A549 treated with CORT108297 at 1 μM for 4 hours (cell line): Measurements from ENCODE around the gene DNAJB1. TPM values are rescaled to one million over a fixed set of nuclear protein-coding genes. Genes with fewer than 3 reads are reported as not detected.

Experiments
- total RNA-seq: library from RNA; stranded (reverse); fragments of 200-300 nt; extraction: Qiagen RNA extraction; gene quantifications from 5 replicates; pipeline ENCODE4 v1.2.3, GENCODE V29; 2022

The DNAJB1 gene
- 159 to 187 TPM (median 172 TPM) in 5 replicates for total RNA-seq

DNA sequence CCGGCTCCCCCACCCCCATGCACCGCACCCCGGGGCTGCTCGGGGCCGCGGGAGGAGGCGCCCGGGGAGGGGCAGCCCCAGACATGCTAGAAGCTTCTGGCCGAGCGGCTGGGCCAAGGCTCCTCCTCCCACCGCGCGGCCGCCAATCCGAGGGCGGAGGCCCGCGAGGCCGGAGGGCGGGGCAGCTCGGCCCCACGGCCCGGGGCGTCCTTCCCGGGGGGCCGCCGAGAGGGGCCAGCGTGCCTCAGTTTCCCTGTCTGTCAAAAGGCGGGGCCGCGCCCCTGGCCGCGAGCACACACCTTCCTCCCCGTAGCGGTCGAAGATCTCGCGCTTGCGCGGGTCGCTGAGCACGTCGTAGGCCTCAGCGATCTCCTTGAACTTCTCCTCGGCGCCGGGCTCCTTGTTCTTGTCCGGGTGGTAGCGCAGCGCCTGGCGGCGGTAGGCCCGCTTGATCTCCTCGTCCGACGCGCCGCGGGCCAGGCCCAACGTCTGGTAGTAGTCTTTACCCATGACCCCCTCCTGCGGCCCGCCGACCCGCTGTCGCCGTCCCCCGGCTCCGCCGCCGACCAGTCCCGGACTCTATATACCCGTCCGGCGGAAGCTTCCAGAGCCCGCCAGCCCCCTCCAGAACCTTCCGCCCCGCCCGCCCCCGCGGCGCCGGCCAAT lies at the start of gene DNAJB1:
TSS of gene DNAJB1 (minus strand) at position 558 of the 666 bp plus-strand sequence. CDS start at position 510, 48 bp downstream.

DNA sequence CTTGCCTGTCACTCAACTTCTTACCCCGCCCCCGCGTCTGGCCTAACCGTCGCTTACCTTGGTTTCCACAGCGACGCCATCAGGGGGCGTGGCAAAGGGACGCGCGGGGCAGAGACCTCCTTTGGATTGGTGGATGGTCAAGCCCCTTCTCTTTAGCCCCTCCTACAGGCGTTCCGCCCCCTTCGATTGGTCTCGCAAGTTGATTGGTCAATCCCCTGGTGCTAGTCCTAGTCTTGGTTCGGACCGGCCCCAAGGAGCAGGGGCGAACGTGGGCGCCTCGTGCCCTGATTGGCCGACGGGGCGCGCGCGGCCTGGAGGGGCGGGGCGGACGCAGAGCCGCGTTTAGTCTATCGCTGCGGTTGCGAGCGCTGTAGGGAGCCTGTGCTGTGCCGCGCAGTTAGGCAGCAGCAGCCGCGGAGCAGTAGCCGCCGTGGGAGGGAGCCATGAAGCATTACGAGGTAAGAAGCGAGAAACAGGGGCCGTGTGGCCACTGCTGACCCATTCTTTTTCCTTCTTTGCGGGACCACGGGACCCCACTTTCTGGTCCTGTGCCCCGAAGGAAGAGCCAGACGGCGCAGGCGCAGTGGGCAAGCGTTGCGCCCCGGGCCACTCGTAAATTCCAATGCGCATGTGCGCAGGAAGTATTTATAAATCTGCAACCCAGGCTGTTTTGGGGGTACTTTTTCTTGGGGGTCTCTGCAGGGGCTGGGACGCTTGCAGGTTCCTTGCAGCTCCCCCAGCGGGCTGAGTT lies 11.2 kb upstream of the DNAJB1 start, which contains the start of gene TECR:
TSS of gene TECR (plus strand) at position 341 of the 751 bp plus-strand sequence. CDS start at position 444, 103 bp downstream.

DNA sequence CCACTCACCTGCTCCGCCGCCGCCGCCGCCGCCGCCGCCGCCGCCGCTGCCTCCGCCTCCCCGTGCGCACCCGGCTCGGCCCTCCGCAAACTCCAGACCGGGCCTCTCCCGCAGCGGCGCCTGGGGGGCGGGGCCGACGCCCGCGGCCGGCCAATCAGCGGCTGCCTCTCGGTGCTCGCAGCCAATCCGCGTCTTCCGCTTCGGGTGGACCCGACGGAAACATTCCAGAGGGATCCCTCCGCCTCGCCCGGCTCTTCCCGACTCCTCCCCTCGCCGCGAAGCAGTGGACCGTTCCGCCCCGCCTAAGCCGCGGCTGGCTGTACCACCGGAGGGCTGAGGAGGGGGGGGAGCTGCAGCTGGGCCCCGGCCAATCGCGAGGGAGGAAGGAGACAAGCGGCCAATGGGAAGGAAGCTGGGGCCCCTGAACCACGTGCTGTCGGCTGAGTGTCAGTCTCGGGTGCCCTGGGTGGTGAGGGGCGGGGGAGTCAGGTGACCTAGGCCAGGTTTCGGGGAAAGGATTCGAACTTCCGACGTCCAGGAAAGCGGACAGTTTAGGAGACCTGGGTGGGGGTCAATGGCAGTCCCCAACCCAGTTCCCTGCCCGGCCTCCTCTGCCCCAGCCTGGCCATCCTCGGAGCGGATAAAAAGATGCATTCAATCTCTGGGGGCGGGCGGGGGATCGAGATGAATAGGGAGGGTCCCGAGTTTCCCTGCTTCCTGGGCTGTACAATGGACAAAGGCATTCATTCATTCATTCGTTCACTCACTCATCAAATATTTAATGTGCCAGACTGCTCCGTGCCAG lies 22.0 kb downstream of the DNAJB1 start, which contains the start of gene GIPC1:
TSS of gene GIPC1 (minus strand) at position 99 of the 805 bp plus-strand sequence. CDS start 13,151 bp downstream, outside the sequence.

DNA sequence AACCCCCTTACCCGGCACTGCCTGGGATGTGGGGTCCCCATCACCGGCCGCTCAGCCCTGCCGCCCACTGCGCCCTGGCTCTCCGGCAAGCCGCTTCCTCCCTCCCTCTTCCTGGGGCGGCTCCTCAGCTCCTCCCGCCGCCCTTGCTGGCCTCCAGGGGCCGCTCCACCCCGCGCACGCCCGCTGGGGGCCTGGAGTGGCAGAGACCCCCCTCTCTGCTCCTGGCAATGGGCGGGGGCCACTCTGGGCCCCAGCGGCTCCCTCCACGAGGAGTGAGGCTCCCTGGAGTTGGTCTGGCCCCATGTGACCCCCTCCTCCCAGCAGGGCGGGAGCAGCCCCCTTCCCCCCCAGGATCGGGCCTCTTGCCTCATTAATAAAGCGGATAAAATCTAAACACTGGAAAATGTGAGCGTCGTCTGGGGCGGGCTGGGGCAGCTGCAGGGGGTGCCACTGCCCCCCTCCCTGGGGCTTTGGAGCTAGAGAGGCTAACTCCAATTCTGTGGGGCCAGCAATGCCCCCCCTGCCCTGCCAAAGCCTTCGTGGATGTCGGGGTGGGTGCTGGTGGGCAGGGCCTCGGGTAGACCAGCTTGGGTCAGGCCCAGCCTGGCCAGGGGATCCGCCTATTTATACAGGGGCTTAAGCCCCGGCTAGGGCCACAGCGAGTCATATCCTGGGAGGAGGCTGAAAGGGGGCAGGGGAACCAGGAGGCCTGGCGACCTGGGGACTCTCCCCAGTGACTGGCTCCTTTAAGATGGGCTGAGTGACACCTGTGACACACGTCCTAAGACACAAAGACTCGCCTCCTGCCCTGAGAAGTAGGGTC lies 42.7 kb downstream of the DNAJB1 start, which contains the start of gene PTGER1:
TSS of gene PTGER1 (minus strand) at position 104 of the 823 bp plus-strand sequence. CDS start 1,034 bp downstream, outside the sequence.

Other genes with a start within 250 kb of the DNAJB1 start
- 66.8 to 89.7 TPM (median 83.5 TPM) in 5 replicates for gene ADGRE5, start 137.0 kb downstream of the DNAJB1 start, total RNA-seq
- gene DDX39A, start 99.1 kb downstream of the DNAJB1 start, total RNA-seq = 120 to 141 TPM (median 130 TPM) in 5 replicates
- 61.3 to 74.4 TPM (median 72.2 TPM) in 5 replicates for gene PKN1, start 85.1 kb downstream of the DNAJB1 start, total RNA-seq
- gene PTGER1, start 43.0 kb downstream of the DNAJB1 start, total RNA-seq = 0.10 to 0.15 TPM (median 0.13 TPM) in 3 of 5 replicates, not detected in the others
- 81.2 to 135 TPM (median 130 TPM) in 5 replicates for gene GIPC1, start 22.3 kb downstream of the DNAJB1 start, total RNA-seq
- gene TECR, start 11.2 kb upstream of the DNAJB1 start, total RNA-seq = 145 to 197 TPM (median 189 TPM) in 5 replicates
- gene NDUFB7, start 53.7 kb upstream of the DNAJB1 start, total RNA-seq = 158 to 214 TPM (median 202 TPM) in 5 replicates
- gene CLEC17A, start 64.7 kb upstream of the DNAJB1 start, total RNA-seq = 0.09 TPM in 1 of 5 replicates, not detected in the others
- not detected in 5 replicates for gene ADGRE3, start 156.4 kb upstream of the DNAJB1 start, total RNA-seq
- 2.3 to 3.8 TPM (median 3.0 TPM) in 5 replicates for gene ZNF333, start 171.7 kb upstream of the DNAJB1 start, total RNA-seq